Astrocyte of the spinal cord (primary cell): ENCODE data around the gene ATP5F1D.

ENCODE experiments used
- DNase-seq: peaks from one replicate; pipeline ENCODE4 v3.0.0; 2011; ENCODE audit warnings: low read depth, low spot score
- H3K4me3 ChIP-seq: 2 replicates; pipeline ENCODE4 v1.5.1; 2011; ENCODE audit warnings: low read depth, mild to moderate bottlenecking, low read length, moderate library complexity
- in situ Hi-C: cut with HindIII; loops from 2 replicates; pipeline ENCODE4 v1.10.0; 2017; ENCODE audit warnings: low sequenced_read_pairs
- TF ChIP-seq, protein P1 (sequence below): IDR thresholded peaks from 2 replicates; pipeline ENCODE4 v1.5.1; 2012; ENCODE audit warnings: low read depth, mild to moderate bottlenecking, low read length, inconsistent platforms

Gene ATP5F1D

DNA sequence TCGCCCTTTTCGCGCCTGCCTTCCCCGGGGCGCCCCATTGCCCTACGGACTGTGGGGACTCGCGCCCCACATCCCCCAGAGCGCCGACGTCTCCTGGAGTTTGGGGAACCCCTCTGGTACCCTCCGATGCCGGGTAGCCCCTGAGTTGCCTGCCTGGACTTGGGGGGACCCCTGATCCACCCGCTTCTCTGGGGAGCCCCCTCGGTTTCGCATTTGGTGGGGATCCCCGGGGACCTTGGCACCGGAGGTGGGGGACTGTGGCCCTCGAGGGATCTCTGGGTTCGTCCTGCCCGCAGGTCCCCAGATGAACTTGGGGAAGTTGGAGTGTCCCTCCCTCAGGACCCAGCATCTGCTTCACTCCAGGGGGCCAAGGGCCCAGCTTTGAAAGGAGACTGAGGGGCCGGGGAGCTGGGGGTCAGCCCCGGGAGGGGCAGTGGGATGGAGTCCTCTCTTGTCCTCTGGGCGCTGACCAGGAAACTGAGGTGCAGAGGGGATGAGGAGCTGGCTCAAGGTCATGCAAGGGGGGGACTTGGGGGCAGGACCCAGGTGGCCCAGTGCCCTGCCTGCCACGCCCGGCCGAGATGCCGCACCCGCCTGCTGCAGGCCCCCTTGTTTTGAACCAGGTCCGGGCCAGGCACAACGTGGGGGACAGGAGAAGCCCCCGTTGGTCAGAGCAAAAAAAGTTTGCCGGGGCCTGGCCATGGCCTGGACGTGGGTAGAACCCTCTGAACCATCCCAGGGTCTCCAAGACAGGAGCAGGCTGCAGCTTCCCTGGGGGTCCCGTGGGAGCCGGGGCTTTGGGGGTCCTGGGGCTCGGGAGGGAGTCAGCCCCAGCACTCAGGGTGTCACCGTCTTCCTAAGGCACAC lies 45.2 kb downstream of the ATP5F1D start:
- DNase-seq = no peak
- H3K4me3 ChIP-seq = no peak overlapping the region
- TF ChIP-seq, protein P1, sequence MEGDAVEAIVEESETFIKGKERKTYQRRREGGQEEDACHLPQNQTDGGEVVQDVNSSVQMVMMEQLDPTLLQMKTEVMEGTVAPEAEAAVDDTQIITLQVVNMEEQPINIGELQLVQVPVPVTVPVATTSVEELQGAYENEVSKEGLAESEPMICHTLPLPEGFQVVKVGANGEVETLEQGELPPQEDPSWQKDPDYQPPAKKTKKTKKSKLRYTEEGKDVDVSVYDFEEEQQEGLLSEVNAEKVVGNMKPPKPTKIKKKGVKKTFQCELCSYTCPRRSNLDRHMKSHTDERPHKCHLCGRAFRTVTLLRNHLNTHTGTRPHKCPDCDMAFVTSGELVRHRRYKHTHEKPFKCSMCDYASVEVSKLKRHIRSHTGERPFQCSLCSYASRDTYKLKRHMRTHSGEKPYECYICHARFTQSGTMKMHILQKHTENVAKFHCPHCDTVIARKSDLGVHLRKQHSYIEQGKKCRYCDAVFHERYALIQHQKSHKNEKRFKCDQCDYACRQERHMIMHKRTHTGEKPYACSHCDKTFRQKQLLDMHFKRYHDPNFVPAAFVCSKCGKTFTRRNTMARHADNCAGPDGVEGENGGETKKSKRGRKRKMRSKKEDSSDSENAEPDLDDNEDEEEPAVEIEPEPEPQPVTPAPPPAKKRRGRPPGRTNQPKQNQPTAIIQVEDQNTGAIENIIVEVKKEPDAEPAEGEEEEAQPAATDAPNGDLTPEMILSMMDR = no peak
- in situ Hi-C loops = no loop called here

DNA sequence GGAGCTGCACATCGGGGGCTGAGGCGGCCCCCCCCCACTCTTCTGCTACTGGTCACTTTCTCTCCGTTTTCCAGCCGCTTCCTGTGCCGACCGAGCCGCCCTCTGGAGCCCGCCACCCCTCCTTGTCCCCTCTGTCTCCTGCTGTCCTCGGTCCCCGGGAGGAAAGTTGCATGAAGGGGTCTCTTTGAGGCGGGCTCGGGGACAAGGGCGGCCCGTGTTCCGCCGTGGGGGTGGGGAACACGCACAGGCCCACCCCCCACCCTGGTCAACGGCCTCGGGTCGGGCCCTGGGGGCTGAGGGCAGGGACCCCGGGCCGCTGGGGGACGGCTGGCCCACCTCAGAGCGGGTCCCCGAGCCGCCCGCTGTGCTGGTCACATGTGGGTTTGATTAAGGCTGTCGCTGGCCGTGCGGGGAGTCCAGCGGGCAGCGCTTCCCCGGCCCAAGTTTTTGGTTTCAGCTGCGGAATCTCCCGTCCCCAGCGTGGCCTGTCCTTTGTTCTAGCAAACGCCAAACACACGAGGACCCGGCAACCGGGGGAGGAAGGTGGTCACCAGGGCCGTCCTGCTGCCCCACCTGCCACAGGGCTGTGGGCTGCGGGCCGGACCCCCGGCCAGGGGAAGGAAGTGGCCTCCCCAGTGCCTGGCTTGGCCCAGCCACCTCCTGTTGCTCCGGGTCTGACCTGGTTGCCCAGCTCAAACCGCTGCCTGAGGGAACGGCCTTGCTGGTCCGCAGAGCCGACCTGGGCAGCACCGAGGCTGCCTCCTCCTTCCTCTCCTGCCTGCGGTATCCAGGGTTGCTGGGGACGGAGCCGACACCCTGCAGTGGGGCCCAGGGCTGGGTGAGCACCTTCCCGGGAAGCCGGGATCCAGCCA lies 46.0 kb downstream of the ATP5F1D start:
- DNase-seq = no peak
- TF ChIP-seq, protein P1 = no peak
- no peak overlapping the region for H3K4me3 ChIP-seq
- in situ Hi-C loops = no loop called here

DNA sequence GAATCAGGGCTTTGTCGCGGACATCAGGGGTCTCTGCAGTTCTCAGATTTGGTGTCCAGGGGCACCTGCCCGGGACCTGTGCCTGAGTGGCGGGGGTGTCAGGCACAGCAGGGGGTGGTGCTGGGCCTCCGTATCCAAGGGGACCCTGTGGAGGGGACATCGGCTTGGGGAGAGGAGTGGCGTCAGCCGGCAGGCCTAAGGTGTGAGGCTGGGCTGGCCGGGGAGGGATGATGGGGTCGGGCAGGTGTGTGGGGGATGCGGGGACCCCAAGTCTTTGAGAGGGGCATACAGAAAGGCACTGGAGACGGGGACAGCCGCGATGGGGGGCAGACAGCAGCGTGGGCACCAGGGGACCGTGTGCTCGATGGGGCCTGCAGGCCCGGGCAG lies 46.7 kb downstream of the ATP5F1D start:
- in situ Hi-C loops = no loop called here

DNA sequence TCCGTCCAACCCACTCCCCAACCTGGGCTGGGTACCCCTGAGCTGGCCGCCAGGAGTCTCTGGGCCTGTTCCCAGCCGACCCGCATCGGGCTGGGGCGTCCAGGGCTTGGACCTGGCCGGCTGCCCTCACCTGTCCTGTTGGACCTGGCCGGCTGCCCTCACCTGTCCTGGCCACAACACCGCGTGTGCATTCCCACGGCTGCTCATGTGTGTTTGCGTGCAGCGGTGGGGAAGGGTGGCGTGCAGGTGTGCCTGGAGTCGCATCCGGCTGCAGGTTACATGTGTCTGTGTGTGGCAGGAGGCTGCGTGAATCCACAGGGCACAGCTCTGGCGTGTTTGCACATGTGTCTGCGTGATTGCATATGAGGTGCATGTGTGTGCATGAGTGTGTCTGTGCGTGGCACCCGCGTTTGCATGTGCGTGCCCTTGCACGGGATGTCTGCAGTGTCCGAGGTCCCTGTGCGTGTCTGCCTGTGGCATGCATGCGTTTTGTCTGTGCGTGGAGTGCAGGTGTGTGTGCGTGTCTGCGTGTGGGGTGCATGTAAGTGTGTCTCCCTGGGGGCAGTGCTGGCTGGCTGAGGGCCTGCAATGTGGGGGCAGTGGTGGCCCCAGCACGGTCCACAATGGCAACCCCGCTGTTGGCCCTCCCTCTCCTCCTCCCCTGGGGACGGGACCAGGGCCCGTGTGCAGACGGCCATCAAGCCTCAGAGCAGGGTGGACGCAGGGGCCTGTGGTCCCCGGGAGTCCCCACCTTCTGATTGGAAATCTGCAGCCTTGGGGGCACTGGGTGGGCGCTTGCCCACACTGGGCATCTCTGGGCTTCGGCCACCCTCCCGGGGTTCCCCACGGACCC lies 47.5 kb downstream of the ATP5F1D start:
- TF ChIP-seq, protein P1 = no peak
- H3K4me3 ChIP-seq = no peak overlapping the region
- in situ Hi-C loops = no loop called here
- DNase-seq = no peak

More for the DNA sequence above, 46.7 kb downstream of the ATP5F1D start:
- no peak for DNase-seq
- TF ChIP-seq, protein P1 = no peak
- H3K4me3 ChIP-seq = no peak overlapping the region

DNA sequence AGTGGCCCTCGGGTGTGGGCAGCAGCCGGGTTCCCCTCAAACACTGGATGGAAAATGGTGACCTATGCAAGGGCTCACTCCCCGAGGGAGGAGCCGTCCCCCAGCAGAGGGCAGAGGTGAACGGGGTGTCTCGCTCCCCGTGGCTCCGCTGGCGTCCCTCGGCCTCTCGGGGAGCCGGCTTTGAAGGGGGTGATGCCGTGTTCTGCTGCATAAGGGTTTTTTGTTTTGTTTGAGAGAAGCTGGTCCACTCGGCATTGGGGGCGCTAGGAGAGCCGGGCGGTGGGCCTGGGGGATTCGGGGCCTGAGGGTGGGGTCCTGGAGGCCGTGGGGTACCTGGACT lies 48.1 kb downstream of the ATP5F1D start:
- TF ChIP-seq, protein P1 = no peak
- in situ Hi-C loops = no loop called here
- H3K4me3 ChIP-seq = no peak overlapping the region
- DNase-seq = no peak

DNA sequence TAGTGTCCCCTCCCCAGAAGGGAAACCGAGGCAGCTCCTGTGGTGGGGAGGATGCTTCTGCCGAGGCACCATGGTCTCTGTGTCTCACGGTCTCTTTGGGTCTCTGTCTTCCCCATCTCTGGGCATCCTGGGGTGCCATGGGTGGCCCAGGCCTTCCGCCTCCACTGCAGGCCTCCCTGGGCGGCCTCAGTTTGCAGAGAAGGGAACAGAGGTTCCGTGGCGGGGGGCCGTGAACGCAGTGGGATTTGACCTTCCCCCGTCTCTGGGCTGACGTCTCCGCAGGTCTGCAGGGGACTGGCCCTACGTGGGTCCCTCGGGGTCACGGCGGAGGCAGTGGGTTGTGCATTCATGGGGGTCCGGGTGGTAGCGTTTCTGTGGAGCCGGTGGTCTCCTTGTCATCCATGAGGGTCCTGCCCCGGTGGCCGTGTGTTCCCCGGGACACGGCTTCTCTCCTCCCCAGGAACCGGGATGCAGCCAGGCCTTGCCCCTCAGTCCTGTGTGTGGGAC lies 48.7 kb downstream of the ATP5F1D start:
- in situ Hi-C loops = no loop called here
- TF ChIP-seq, protein P1 = no peak
- no peak for DNase-seq
- H3K4me3 ChIP-seq = no peak overlapping the region
